GM12865 (cell line): Measurements from ENCODE around the gene RUFY2.

ENCODE experiments used
- DNase-seq: peaks from one replicate; pipeline ENCODE4 v3.0.0; 2010; ENCODE audit warnings: low read depth
- H3K4me3 ChIP-seq: 2 replicates; pipeline ENCODE4 v1.5.1; 2011; ENCODE audit warnings: mild to moderate bottlenecking, low read depth, low read length, control low read depth
- CTCF ChIP-seq: IDR thresholded peaks from 2 replicates; pipeline ENCODE4 v1.5.1; 2011; ENCODE audit warnings: low read length, control low read depth, low read depth, inconsistent platforms; ENCODE audit not compliant: insufficient read depth; ENCODE audit errors: missing control alignments

Gene RUFY2

GRCh38 chr10:68301790-68302502 lies 105.1 kb downstream of the RUFY2 start:
- peak; percentile 64 for DNase-seq
- H3K4me3 ChIP-seq = no peak overlapping the region
- TF ChIP-seq CTCF = peak; percentile 43

- H3K4me3 ChIP-seq = no peak overlapping the region
- no peak for DNase-seq
- TF ChIP-seq CTCF = no peak
Measured at GRCh38 chr10:68301301-68301700, 105.8 kb downstream of the RUFY2 start.

GRCh38 chr10:68296843-68297663 lies 110.0 kb downstream of the RUFY2 start:
- H3K4me3 ChIP-seq = no peak overlapping the region
- TF ChIP-seq CTCF = no peak
- no peak for DNase-seq
